GM19463 (cell line): Measurements from ENCODE around the gene LAPTM4A.
A peak's percentile ranks its signal among the peaks of the same experiment; 100 is the strongest.
"Not testable (repeated sequence)": the region's sequence is repeated elsewhere in the genome, so short reads cannot be mapped to it uniquely, and the experiment has no call there.

ENCODE experiments used
- ATAC-seq: cut with Tn5 transposase; IDR thresholded peaks from one replicate; pipeline ENCODE4 v1.9.1; 2021; ENCODE audit warnings: mild to moderate bottlenecking, moderate library complexity; ENCODE audit not compliant: unreplicated experiment

Gene LAPTM4A

GRCh38 chr2:20051532-20052228 lies at the start of gene LAPTM4A:
LAPTM4A (minus strand) TSS chr2:20051628; CDS start chr2:20051520, 108 bp downstream.
- peak; percentile 93 for ATAC-seq

GRCh38 chr2:20100711-20101110 lies 49.3 kb upstream of the LAPTM4A start:
- no peak for ATAC-seq

GRCh38 chr2:20099780-20100179 lies 48.4 kb upstream of the LAPTM4A start:
- no peak for ATAC-seq

- ATAC-seq: peak; percentile 98
Measured at GRCh38 chr2:20097889-20098714, 46.7 kb upstream of the LAPTM4A start.

GRCh38 chr2:20095469-20095868 lies 44.0 kb upstream of the LAPTM4A start:
- no peak for ATAC-seq

- no peak for ATAC-seq
Measured at GRCh38 chr2:20094955-20095354, 43.5 kb upstream of the LAPTM4A start.

GRCh38 chr2:20094142-20094755 lies 42.8 kb upstream of the LAPTM4A start:
- ATAC-seq: no peak

GRCh38 chr2:20093263-20094141 lies 42.1 kb upstream of the LAPTM4A start:
- ATAC-seq: no peak

GRCh38 chr2:20092901-20093235 lies 41.4 kb upstream of the LAPTM4A start:
- no peak for ATAC-seq

- ATAC-seq: no peak
Measured at GRCh38 chr2:20092226-20092900, 40.9 kb upstream of the LAPTM4A start.

- no peak for ATAC-seq
Measured at GRCh38 chr2:20091305-20091991, 40.0 kb upstream of the LAPTM4A start.

GRCh38 chr2:20089715-20090464 lies 38.5 kb upstream of the LAPTM4A start:
- ATAC-seq: no peak

GRCh38 chr2:20085909-20086308 lies 34.5 kb upstream of the LAPTM4A start:
- not testable (repeated sequence) for ATAC-seq

GRCh38 chr2:20082812-20083211 lies 31.4 kb upstream of the LAPTM4A start:
- not testable (repeated sequence) for ATAC-seq

GRCh38 chr2:20081841-20082240 lies 30.4 kb upstream of the LAPTM4A start:
- no peak for ATAC-seq

GRCh38 chr2:20080839-20081415 lies 29.5 kb upstream of the LAPTM4A start:
- ATAC-seq: no peak

GRCh38 chr2:20080428-20080827 lies 29.0 kb upstream of the LAPTM4A start:
- no peak for ATAC-seq

GRCh38 chr2:20079546-20080115 lies 28.2 kb upstream of the LAPTM4A start:
- no peak for ATAC-seq
